GM15510 (cell line): Measurements from ENCODE around the gene PTRH1.

ENCODE experiments used
- POLR2A ChIP-seq: IDR thresholded peaks from 3 replicates; pipeline ENCODE4 v1.6.1; 2011; ENCODE audit warnings: borderline replicate concordance; ENCODE audit not compliant: insufficient read length; ENCODE audit errors: extremely low read depth

The PTRH1 gene

GRCh38 chr9:127730799-127731410 is 15.4 kb upstream of the PTRH1 start:
- no peak for TF ChIP-seq POLR2A

DNA sequence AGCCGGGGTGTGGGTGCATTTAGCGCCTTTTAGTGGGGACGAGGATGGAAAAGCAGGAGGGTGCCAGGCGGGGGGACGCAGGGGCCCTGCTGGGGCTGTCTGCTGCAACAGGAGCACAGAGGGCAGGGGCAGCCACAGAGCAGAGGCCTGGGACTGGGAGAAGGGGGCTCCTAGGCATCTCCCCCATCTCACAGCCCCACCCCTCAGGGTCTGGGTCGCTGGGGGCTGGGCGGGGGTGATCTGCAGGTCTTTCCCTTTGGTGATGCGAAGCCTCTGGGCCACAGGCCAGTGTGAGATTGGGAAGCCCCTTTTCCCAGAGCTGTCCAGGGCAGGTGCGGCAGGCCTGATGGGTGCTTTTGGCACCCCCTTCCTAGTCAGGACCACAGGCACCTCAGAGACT is 14.8 kb upstream of the PTRH1 start:
- no peak for TF ChIP-seq POLR2A

GRCh38 chr9:127729522-127730256 is 14.2 kb upstream of the PTRH1 start:
- no peak for TF ChIP-seq POLR2A

DNA sequence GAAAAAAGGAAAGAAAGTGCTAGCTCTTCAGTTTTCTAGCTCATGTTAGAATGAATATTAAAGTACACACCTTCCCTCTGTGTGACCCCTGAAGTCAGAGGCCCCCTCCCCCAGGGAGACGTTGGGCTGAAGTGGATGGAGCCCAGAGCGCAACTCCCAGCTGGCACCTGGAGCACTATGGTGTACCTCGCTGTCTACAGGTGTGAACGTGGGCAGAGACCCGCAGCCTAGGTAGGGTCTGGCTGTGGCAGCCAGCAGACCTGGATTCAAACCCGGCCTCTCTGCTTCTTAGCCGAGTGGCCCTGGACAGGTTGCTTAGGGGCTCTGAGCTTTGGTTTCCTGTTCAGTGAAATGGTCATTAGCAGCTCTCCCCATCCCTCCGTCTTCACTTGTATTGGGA is 13.3 kb upstream of the PTRH1 start:
- TF ChIP-seq POLR2A, result no peak

DNA sequence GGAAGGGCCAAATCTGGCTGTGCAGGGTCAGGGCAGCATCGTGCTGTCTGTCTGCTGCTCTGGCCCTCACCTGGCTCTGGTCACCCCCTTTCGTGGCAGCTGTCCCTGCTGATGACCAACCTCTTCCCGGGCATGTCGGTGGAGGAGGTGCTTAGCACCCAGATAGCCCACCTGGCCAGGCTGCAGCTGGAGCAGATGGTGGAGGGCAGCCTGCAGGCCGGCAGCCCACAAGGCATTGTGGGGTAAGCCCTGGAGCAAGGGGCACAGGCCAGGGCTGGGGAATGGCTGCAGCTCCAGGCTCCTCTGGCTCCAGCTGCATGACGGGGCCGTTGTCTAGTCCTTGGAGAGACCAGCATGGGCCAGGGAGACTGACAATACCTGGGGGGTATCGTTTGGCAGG is 11.4 kb upstream of the PTRH1 start:
- TF ChIP-seq POLR2A, result no peak

GRCh38 chr9:127724012-127724411 is 8.5 kb upstream of the PTRH1 start:
- TF ChIP-seq POLR2A, result no peak

DNA sequence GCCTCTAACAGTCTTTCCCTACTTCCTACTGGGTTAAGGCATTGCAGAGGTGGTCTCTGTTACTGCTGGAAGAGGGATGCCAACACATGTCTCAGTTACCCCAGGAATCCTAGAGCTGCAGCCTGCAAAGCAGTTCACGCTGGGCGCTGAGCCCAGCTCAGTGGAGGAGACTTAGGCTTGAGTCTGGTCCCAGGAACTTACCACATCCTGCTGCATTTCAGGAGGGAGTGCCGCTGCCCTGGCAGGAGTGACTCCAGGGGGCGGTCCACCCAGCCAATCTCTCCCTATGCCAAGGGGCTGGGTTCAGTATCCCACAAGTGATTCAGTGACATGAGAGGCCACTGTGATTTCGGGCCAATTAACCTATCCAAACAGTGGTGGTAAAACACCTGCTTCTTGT is 8.0 kb upstream of the PTRH1 start:
- no peak for TF ChIP-seq POLR2A

GRCh38 chr9:127723013-127723412 is 7.5 kb upstream of the PTRH1 start:
- TF ChIP-seq POLR2A, result no peak

DNA sequence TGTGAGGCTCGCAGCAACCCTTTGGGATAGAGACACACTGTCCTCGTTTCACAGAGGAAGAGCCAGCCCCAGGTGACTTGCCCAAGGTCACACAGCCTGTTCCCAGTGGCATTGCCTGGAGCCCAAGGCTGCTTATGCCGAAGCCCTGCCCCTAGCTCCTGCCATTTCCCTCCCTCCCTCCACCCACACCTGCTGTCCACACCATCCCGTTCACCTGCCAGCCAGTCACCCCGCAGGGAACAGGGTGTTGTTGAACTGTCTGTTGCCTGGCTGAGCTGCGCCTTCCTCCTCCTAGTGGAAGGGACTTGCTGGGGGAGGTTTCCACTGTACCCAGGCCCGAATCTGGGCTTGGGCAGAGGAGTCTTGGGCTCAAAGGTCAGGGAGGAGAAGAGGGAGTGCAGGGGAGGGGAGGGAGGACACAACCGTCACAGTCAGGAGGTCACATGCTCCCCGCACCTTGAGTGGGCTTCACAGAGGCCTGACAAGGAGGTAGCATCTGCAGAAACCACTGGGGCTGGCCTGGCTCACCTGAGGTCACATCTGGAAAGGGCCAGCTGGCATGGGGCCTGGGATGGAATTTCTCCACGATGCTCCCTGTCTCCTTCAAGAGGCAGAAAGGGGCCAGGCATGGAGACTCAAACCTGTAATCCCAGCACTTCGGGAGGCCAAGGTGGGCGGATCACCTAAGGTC is 6.7 kb upstream of the PTRH1 start:
- no peak for TF ChIP-seq POLR2A

- TF ChIP-seq POLR2A, result no peak
These were observed 5.9 kb upstream of the PTRH1 start for GRCh38 chr9:127721391-127721821.

DNA sequence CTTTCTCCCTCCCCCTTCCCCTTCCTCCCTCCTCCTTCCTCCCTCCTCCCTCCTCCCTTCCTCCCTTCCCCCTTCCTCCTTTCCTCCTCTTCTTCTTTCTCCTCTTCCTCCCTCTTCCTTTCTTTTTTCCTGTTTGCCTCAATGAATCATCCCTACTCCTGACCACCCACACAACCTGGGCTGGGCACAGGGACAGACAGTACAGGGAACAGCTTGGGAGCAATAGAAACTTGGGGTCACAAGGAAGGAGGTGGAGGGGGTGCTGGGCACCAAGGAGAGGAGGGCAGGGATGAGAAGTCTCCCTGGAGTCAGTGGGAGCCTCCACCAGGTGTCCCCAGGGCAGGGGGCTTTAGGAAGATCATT is 5.4 kb upstream of the PTRH1 start:
- no peak for TF ChIP-seq POLR2A

GRCh38 chr9:127720031-127720864 is 4.8 kb upstream of the PTRH1 start:
- no peak for TF ChIP-seq POLR2A

DNA sequence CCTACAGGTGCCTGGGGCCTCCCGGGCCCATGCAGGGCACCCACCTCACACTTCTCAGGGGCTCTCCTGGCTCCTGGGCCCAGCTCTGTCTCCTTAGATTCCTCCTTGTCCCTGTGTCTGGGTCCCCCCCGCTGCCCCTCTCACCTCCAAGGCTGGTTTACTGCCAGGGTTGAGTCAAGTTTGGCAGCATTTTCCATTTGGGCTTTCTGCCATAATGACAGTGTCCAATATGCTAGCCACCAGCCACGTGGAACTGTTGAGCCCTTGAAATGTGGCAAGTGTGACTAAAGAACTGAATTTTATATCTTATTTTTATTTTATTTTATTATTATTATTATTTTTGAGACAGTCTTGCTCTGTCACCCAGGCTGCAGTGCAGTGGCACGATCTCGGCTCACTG is 2.3 kb upstream of the PTRH1 start:
- TF ChIP-seq POLR2A, result no peak

GRCh38 chr9:127716412-127716811 is 949 bp upstream of the PTRH1 start:
- TF ChIP-seq POLR2A, result no peak

GRCh38 chr9:127714951-127715469 is 453 bp downstream of the PTRH1 start:
- no peak for TF ChIP-seq POLR2A
